SK-N-SH (cell line): Measurements from ENCODE around the gene PPP2R3A. TPM values are rescaled to one million over a fixed set of nuclear protein-coding genes. Genes with fewer than 3 reads are reported as not detected.

ENCODE experiments used
- CTCF ChIA-PET: fragments of 300-600, 350-600 bp; formaldehyde crosslinking; extraction: SDS; loops from one replicate; lab custom pipeline; 2021; lab: Yijun Ruan, JAX
- POLR2A ChIA-PET: fragments of 350-600 bp; sonication (Branson Sonifier 250); formaldehyde crosslinking; extraction: SDS; loops from one replicate; lab custom pipeline; 2020; ENCODE audit warnings: antibody characterized with exemption, inconsistent platforms; lab: Yijun Ruan, JAX
- DNase-seq: peaks from one replicate; pipeline ENCODE4 v3.0.0; 2012
- H2AFZ ChIP-seq: fragments of 200-600 bp; sonication (generic); 2 replicates; pipeline ENCODE4 v1.8.1; 2016; ENCODE audit warnings: antibody characterized with exemption, mild to moderate bottlenecking, low read depth
- H3F3A ChIP-seq: fragments of 200-600 bp; sonication (generic); replicated peaks from 2 replicates; pipeline ENCODE3; 2016; ENCODE audit warnings: antibody characterized with exemption, mild to moderate bottlenecking; ENCODE audit not compliant: insufficient read depth
- H3K27ac ChIP-seq, 2 experiments: fragments of 200-500 bp in 1 of 2; fragments of 200-600 bp in 1 of 2; sonication (Bioruptor generic) in 1 of 2; sonication (generic), shearing (Covaris generic) in 1 of 2; 2 replicates each; pipeline versions ENCODE4 v1.5.1 to v1.6.1; 2014 to 2016; ENCODE audit warnings: low read depth in 2 of 2, inconsistent platforms in 1 of 2, low read length in 1 of 2, mild to moderate bottlenecking in 1 of 2, mixed read lengths in 1 of 2
- H3K27me3 ChIP-seq: fragments of 200-600 bp; sonication (generic), shearing (Covaris generic); 2 replicates; pipeline ENCODE4 v1.6.1; 2016; ENCODE audit warnings: mixed run types; ENCODE audit not compliant: insufficient read depth
- H3K36me3 ChIP-seq, 2 experiments: fragments of 200-500 bp in 1 of 2; fragments of 200-600 bp in 1 of 2; sonication (Bioruptor generic) in 1 of 2; sonication (generic) in 1 of 2; replicated peaks in 1 of 2; 2 replicates each; pipeline versions ENCODE3 to v1.5.1; 2014 to 2016; ENCODE audit warnings: low read length in 1 of 2, mild to moderate bottlenecking in 1 of 2; ENCODE audit not compliant: insufficient read depth in 2 of 2, control insufficient read depth in 1 of 2
- H3K4me1 ChIP-seq, 2 experiments: fragments of 200-500 bp in 1 of 2; fragments of 200-600 bp in 1 of 2; sonication (Bioruptor generic) in 1 of 2; sonication (generic), shearing (Covaris generic) in 1 of 2; 2 replicates each; pipeline versions ENCODE4 v1.5.1 to v1.6.1; 2014 to 2016; ENCODE audit warnings: low read depth in 1 of 2, low read length in 1 of 2, mixed run types in 1 of 2; ENCODE audit not compliant: insufficient read depth in 2 of 2, control insufficient read depth in 1 of 2
- H3K4me2 ChIP-seq: fragments of 200-600 bp; sonication (generic), shearing (Covaris generic); 2 replicates; pipeline ENCODE4 v1.6.1; 2017; ENCODE audit warnings: mixed run types
- H3K4me3 ChIP-seq, 2 experiments: fragments of 200-500 bp in 1 of 2; fragments of 200-600 bp in 1 of 2; sonication (Bioruptor generic) in 1 of 2; sonication (generic), shearing (Covaris generic) in 1 of 2; 2 replicates each; pipeline versions ENCODE4 v1.5.1 to v1.8.1; 2014 to 2016; ENCODE audit warnings: low read depth in 2 of 2, inconsistent platforms in 1 of 2, low read length in 1 of 2, mild to moderate bottlenecking in 1 of 2, mixed read lengths in 1 of 2, moderate library complexity in 1 of 2
- H3K79me2 ChIP-seq: fragments of 200-600 bp; sonication (generic); 2 replicates; pipeline ENCODE4 v1.8.1; 2017; ENCODE audit warnings: mild to moderate bottlenecking; ENCODE audit not compliant: insufficient read depth
- H3K9ac ChIP-seq: fragments of 200-600 bp; sonication (generic); 2 replicates; pipeline ENCODE4 v1.6.1; 2017; ENCODE audit warnings: mixed run types
- H3K9me2 ChIP-seq: fragments of 200-600 bp; sonication (generic); 2 replicates; pipeline ENCODE4 v1.6.1; 2017; ENCODE audit warnings: mixed run types
- H3K9me3 ChIP-seq: fragments of 200-600 bp; sonication (generic); 2 replicates; pipeline ENCODE4 v1.6.1; 2017; ENCODE audit warnings: mixed run types, mild to moderate bottlenecking, moderate library complexity
- H4K20me1 ChIP-seq: fragments of 200-600 bp; sonication (generic); 2 replicates; pipeline ENCODE4 v1.6.1; 2017; ENCODE audit warnings: mild to moderate bottlenecking, mixed run types; ENCODE audit not compliant: insufficient read depth
- CHD2 ChIP-seq: fragments of 150-350 bp; IDR thresholded peaks from 2 replicates; pipeline ENCODE4 v1.6.1; 2018; ENCODE audit warnings: low read length; ENCODE audit not compliant: partially characterized antibody
- CTCF ChIP-seq: fragments of 200-600 bp; sonication (generic); IDR thresholded peaks from 2 replicates; pipeline ENCODE4 v1.6.1; 2017; ENCODE audit warnings: antibody characterized with exemption, mild to moderate bottlenecking, moderate library complexity
- ELF1 ChIP-seq: IDR thresholded peaks from 2 replicates; pipeline ENCODE4 v1.4.0; 2012
- EP300 ChIP-seq, 2 experiments: IDR thresholded peaks; 2 replicates each; pipeline versions ENCODE4 v1.4.0 to v1.6.1; 2012; ENCODE audit warnings: borderline replicate concordance in 1 of 2, low read depth in 1 of 2, low read length in 1 of 2
- FOSL2 ChIP-seq: IDR thresholded peaks from 2 replicates; pipeline ENCODE4 v1.4.0; 2012; ENCODE audit warnings: low read depth, mild to moderate bottlenecking, moderate library complexity, borderline replicate concordance
- FOXJ3 ChIP-seq: sonication (generic); formaldehyde crosslinking; IDR thresholded peaks from 2 replicates; pipeline ENCODE4 v1.5.1; 2020; ENCODE audit warnings: mild to moderate bottlenecking, missing genetic modification reagents
- GABPA ChIP-seq: IDR thresholded peaks from 2 replicates; pipeline ENCODE4 v1.4.0; 2012; ENCODE audit warnings: low read depth, mild to moderate bottlenecking
- GATA2 ChIP-seq: sonication (generic); formaldehyde crosslinking; IDR thresholded peaks from 2 replicates; pipeline ENCODE4 v1.5.0; 2020; ENCODE audit warnings: mild to moderate bottlenecking, missing genetic modification reagents
- MAX ChIP-seq: IDR thresholded peaks from 2 replicates; pipeline ENCODE4 v1.4.0; 2012; ENCODE audit warnings: low read depth
- MEF2A ChIP-seq: IDR thresholded peaks from 2 replicates; pipeline ENCODE4 v1.4.0; 2012; ENCODE audit warnings: low read depth, borderline replicate concordance
- NFIC ChIP-seq: IDR thresholded peaks from 2 replicates; pipeline ENCODE4 v1.4.0; 2012; ENCODE audit warnings: borderline replicate concordance
- PBX3 ChIP-seq: IDR thresholded peaks from 2 replicates; pipeline ENCODE4; 2012
- POLR2AphosphoS5 ChIP-seq: IDR thresholded peaks from 2 replicates; pipeline ENCODE4 v1.6.1; 2012; ENCODE audit warnings: low read depth, low read length
- RCOR1 ChIP-seq: fragments of 150-350 bp; IDR thresholded peaks from 2 replicates; pipeline ENCODE4 v1.6.1; 2017; ENCODE audit warnings: antibody characterized with exemption, low read length
- RXRA ChIP-seq: IDR thresholded peaks from 2 replicates; pipeline ENCODE4 v1.4.0; 2012; ENCODE audit warnings: low read depth, mild to moderate bottlenecking, borderline replicate concordance
- SIN3A ChIP-seq: IDR thresholded peaks from 2 replicates; pipeline ENCODE4 v1.6.1; 2012; ENCODE audit warnings: low read depth, mild to moderate bottlenecking, low read length, moderate library complexity, borderline replicate concordance
- TAF1 ChIP-seq: IDR thresholded peaks from 2 replicates; pipeline ENCODE4 v1.6.1; 2012; ENCODE audit warnings: low read depth, mild to moderate bottlenecking, low read length, moderate library complexity, borderline replicate concordance
- TCF12 ChIP-seq: IDR thresholded peaks from 2 replicates; pipeline ENCODE4 v1.4.0; 2012
- TEAD4 ChIP-seq: IDR thresholded peaks from 2 replicates; pipeline ENCODE4 v1.4.0; 2012; ENCODE audit warnings: mild to moderate bottlenecking, borderline replicate concordance; ENCODE audit not compliant: insufficient read depth
- ZBTB33 ChIP-seq: IDR thresholded peaks from 2 replicates; pipeline ENCODE4 v1.4.0; 2012; ENCODE audit warnings: low read depth, borderline replicate concordance
- WGBS: methylation state at CpG from one replicate; pipeline ENCODE4 v1.1.6; 2017; ENCODE audit warnings: low lambda C conversion rate; 5-methylcytosine and 5-hydroxymethylcytosine counted together
- polyA plus RNA-seq, 3 experiments: library from polyadenylated mRNA; depleted of rRNA; stranded (reverse); fragments of >200 nt; gene quantifications; 2 replicates each; pipeline ENCODE4 v1.2.3, GENCODE V29; 2012

Gene PPP2R3A
- polyA plus RNA-seq, 1 of the 3 experiments (the other 2 are of a cell fraction) = 3.9 TPM

GRCh38 chr3:135987661-135988060 lies 22.1 kb downstream of the PPP2R3A start:
- no peaks in the 10 kb centered on the region for H3K36me3 ChIP-seq
- H3K4me3 ChIP-seq = no peak overlapping the region
- no peaks in the 10 kb centered on the region for H3K27me3 ChIP-seq
- H3K9me3 ChIP-seq = no peaks in the 10 kb centered on the region
- H2AFZ ChIP-seq = no peak overlapping the region
- POLR2A ChIA-PET = no interaction called here
- no peak for DNase-seq
- WGBS = 92% methylated on average over 2 of the region's 2 CpGs
- peaks cover 4 to 29% of the 10 kb centered on the region in 2 experiments for H3K4me1 ChIP-seq
- peaks cover 85% of the 10 kb centered on the region for H3K79me2 ChIP-seq
- H4K20me1 ChIP-seq = no peaks in the 10 kb centered on the region
- H3K4me2 ChIP-seq = no peak overlapping the region
- TF ChIP-seq GATA2 (CRISPR knock-in tag) (no peak), NFIC (no peak), POLR2AphosphoS5 (no peak), FOXJ3 (CRISPR knock-in tag) (no peak), FOSL2 (no peak), GABPA (no peak), MEF2A (no peak), RCOR1 (no peak), PBX3 (no peak), TCF12 (no peak), CHD2 (no peak), MAX (no peak), ZBTB33 (no peak), TAF1 (no peak), CTCF (no peak), SIN3A (no peak), TEAD4 (no peak), ELF1 (no peak), RXRA (no peak), EP300 (IDR thresholded peaks at IDR 0.05; ENCODE audit: borderline replicate concordance in 1 of 2, low read depth in 1 of 2, low read length in 1 of 2) (no peak)
- CTCF ChIA-PET = no interaction called here
- H3F3A ChIP-seq = peaks cover 48% of the 10 kb centered on the region
- H3K9ac ChIP-seq = no peak overlapping the region
- H3K27ac ChIP-seq = no peak overlapping the region
- no peaks in the 10 kb centered on the region for H3K9me2 ChIP-seq
